NCI-H2029 treated with DMSO at 0.1 percent for 48 hours (cell line): ENCODE data around the gene NCOA6.

Experiments
- DNase-seq: peaks from one replicate; lab custom pipeline; 2025; lab: John Stamatoyannopoulos, UW

NCOA6 gene

GRCh38 chr20:34704177-34705007 lies 121.1 kb downstream of the NCOA6 start, which contains the start of gene TP53INP2:
TP53INP2 (plus strand) TSS chr20:34704344; CDS start chr20:34708740, 4,396 bp downstream.
- DNase-seq = peak; percentile 52

GRCh38 chr20:34703424-34704176 lies 121.9 kb downstream of the NCOA6 start:
- no peak for DNase-seq

GRCh38 chr20:34703061-34703423 lies 122.4 kb downstream of the NCOA6 start:
- DNase-seq = no peak

GRCh38 chr20:34701405-34702085 lies 123.9 kb downstream of the NCOA6 start:
- no peak for DNase-seq

GRCh38 chr20:34693414-34693813 lies 132.0 kb downstream of the NCOA6 start:
- DNase-seq = peak; percentile 60

- DNase-seq = no peak
Measured at GRCh38 chr20:34691838-34692237, 133.6 kb downstream of the NCOA6 start.

- no peak for DNase-seq
Measured at GRCh38 chr20:34689486-34689885, 136.0 kb downstream of the NCOA6 start.

GRCh38 chr20:34683667-34684066 lies 141.8 kb downstream of the NCOA6 start:
- DNase-seq = no peak

GRCh38 chr20:34680586-34681175 lies 144.8 kb downstream of the NCOA6 start:
- no peak for DNase-seq

- DNase-seq = peak; percentile 77
Measured at GRCh38 chr20:34676642-34677373, 148.6 kb downstream of the NCOA6 start, which contains the start of gene PIGU. PIGU (minus strand) TSS chr20:34677092; CDS start chr20:34677085, 7 bp downstream.

- no peak for DNase-seq
Measured at GRCh38 chr20:34675993-34676641, 149.3 kb downstream of the NCOA6 start.

GRCh38 chr20:34675561-34675960 lies 149.9 kb downstream of the NCOA6 start:
- no peak for DNase-seq

- DNase-seq = no peak
Measured at GRCh38 chr20:34673412-34673811, 152.0 kb downstream of the NCOA6 start.

- DNase-seq = no peak
Measured at GRCh38 chr20:34669094-34669493, 156.4 kb downstream of the NCOA6 start.
